Esophagus squamous epithelium (tissue), 5 donors: Measurements from ENCODE around the gene ITGB8. TPM values are rescaled to one million over a fixed set of nuclear protein-coding genes. Genes with fewer than 3 reads are reported as not detected.
"Not testable (repeated sequence)": the region's sequence is repeated elsewhere in the genome, so short reads cannot be mapped to it uniquely, and the experiment has no call there.

Experiments used
- DNase-seq: peaks from one replicate; lab custom pipeline; 2025; lab: John Stamatoyannopoulos, UW
- H3K27ac ChIP-seq, 4 donors: fragments of 200-600 bp; sonication (generic); one replicate each; pipeline ENCODE4 v1.5.1; 2016 to 2019; ENCODE audit warnings: mild to moderate bottlenecking in 1 of 4
- H3K27me3 ChIP-seq, 4 donors: fragments of 200-600 bp; sonication (generic); 1 replicate in 3 of 4; 2 replicates in 1 of 4; pipeline versions ENCODE4 v1.5.1 to v1.6.0; 2017 to 2021; ENCODE audit warnings: antibody characterized with exemption in 1 of 4
- H3K36me3 ChIP-seq, 3 donors: fragments of 200-600 bp; sonication (generic); one replicate each; pipeline ENCODE4 v1.5.1; 2016 to 2019
- H3K4me1 ChIP-seq, 3 donors: fragments of 200-600 bp; sonication (generic); one replicate each; pipeline ENCODE4 v1.5.1; 2017 to 2019
- H3K4me3 ChIP-seq, 4 donors: fragments of 200-600 bp; sonication (generic); 1 replicate in 3 of 4; 2 replicates in 1 of 4; pipeline ENCODE4 v1.5.1; 2016 to 2019; ENCODE audit warnings: mild to moderate bottlenecking in 2 of 4, moderate library complexity in 1 of 4
- H3K9me3 ChIP-seq, 3 donors: fragments of 200-600 bp; sonication (generic); one replicate each; pipeline ENCODE4 v1.5.1; 2016 to 2019
- POLR2A ChIP-seq, 4 donors: fragments of 450-650 bp; IDR thresholded peaks; one replicate each; pipeline ENCODE4 v1.6.1; 2017; ENCODE audit warnings: antibody characterized with exemption in 4 of 4, mild to moderate bottlenecking in 4 of 4, moderate library complexity in 3 of 4
- WGBS, 2 donors: methylation state at CpG; one replicate each; pipeline ENCODE4 v1.1.5; 2018; 5-methylcytosine and 5-hydroxymethylcytosine counted together
- intact Hi-C: fragments of 100-400 bp; cut with DNase I; formaldehyde crosslinking; loops from one replicate; pipeline ENCODE4 v1.15.0; 2022
- total RNA-seq, 4 donors: library from RNA; depleted of rRNA; stranded (reverse); fragments of >200 nt; gene quantifications; one replicate each; pipeline ENCODE4 v1.1.0, GENCODE V29; 2016
- TF ChIP-seq, protein P1 (sequence below), 6 experiments: fragments of 450-650 bp in 4 of 6; fragments of 200-600 bp in 2 of 6; sonication (generic) in 2 of 6; IDR thresholded peaks; one replicate each; pipeline ENCODE4 v1.5.1; 2016 to 2019; ENCODE audit warnings: antibody characterized with exemption in 6 of 6, mild to moderate bottlenecking in 4 of 6, moderate library complexity in 4 of 6
- donor health status: DM: yes; HTN: yes; CAD: no.

ITGB8 gene
- total RNA-seq, 4 donors from 2014 or later = 23.5 to 30.6 (median 27.4) TPM

- 36 to 54% methylated on average over 1 of the region's 1 CpG for WGBS, 2 donors
- Histone ChIP-seq H3K27ac (no peak overlapping the region), H3K4me3 (no peak overlapping the region), H3K9me3 (no peaks in the 10 kb centered on the region), H3K4me1 (peaks cover 0 to 10% (median 0%) of the 10 kb centered on the region in 3 donors), H3K27me3 (no peaks in the 10 kb centered on the region), H3K36me3 (peaks cover 0 to 80% (median 4%) of the 10 kb centered on the region in 3 donors)
- TF ChIP-seq, protein P1, sequence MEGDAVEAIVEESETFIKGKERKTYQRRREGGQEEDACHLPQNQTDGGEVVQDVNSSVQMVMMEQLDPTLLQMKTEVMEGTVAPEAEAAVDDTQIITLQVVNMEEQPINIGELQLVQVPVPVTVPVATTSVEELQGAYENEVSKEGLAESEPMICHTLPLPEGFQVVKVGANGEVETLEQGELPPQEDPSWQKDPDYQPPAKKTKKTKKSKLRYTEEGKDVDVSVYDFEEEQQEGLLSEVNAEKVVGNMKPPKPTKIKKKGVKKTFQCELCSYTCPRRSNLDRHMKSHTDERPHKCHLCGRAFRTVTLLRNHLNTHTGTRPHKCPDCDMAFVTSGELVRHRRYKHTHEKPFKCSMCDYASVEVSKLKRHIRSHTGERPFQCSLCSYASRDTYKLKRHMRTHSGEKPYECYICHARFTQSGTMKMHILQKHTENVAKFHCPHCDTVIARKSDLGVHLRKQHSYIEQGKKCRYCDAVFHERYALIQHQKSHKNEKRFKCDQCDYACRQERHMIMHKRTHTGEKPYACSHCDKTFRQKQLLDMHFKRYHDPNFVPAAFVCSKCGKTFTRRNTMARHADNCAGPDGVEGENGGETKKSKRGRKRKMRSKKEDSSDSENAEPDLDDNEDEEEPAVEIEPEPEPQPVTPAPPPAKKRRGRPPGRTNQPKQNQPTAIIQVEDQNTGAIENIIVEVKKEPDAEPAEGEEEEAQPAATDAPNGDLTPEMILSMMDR (IDR thresholded peaks at IDR 0.05) = no peak
- TF ChIP-seq POLR2A (IDR thresholded peaks at IDR 0.05) = no peak
- no peak for DNase-seq
- intact Hi-C loops = no loop called here
Observed at GRCh38 chr7:20385126-20385525, 54.4 kb downstream of the ITGB8 start.

DNA sequence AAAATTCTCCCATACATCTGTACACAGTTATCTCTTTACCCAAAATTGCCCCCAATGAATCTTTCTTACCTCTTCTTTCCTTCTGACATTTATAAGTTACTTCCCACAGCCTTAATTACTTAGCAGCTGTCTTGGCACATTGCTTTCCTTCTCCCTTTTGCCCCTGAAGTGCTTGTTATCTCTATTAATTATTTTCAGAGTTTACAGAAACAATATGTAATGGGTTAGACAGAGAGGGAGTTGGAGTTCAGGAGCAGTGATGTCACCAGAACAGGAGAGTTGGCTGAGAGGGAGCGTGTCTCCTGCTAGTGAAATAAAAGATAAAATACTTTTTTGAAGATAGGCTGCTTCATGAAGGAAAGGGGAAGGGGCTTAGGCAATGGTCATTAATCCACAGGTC lies 57.4 kb downstream of the ITGB8 start:
- TF ChIP-seq, protein P1 (IDR thresholded peaks at IDR 0.05) = no peak
- no peak for TF ChIP-seq POLR2A (IDR thresholded peaks at IDR 0.05)
- H3K36me3 ChIP-seq = peaks cover 0 to 68% (median 0%) of the 10 kb centered on the region in 3 donors
- H3K9me3 ChIP-seq = no peaks in the 10 kb centered on the region
- no peak overlapping the region for H3K4me3 ChIP-seq
- intact Hi-C loops = no loop called here
- DNase-seq = no peak
- WGBS, 2 donors = 81 to 90% methylated on average over 1 of the region's 1 CpG
- no peaks in the 10 kb centered on the region for H3K27me3 ChIP-seq
- H3K4me1 ChIP-seq = peaks cover 0 to 15% (median 0%) of the 10 kb centered on the region in 3 donors
- H3K27ac ChIP-seq = no peak overlapping the region

GRCh38 chr7:20389192-20389591 lies 58.5 kb downstream of the ITGB8 start:
- H3K36me3 ChIP-seq = peaks cover 0 to 68% (median 0%) of the 10 kb centered on the region in 3 donors
- H3K4me3 ChIP-seq, H3K27me3 ChIP-seq, intact Hi-C loops, DNase-seq, H3K9me3 ChIP-seq, H3K27ac ChIP-seq: not testable (repeated sequence)
- peaks cover 0 to 18% (median 0%) of the 10 kb centered on the region in 3 donors for H3K4me1 ChIP-seq
- WGBS, 2 donors = 42 to 54% methylated on average over 2 of the region's 2 CpGs

DNA sequence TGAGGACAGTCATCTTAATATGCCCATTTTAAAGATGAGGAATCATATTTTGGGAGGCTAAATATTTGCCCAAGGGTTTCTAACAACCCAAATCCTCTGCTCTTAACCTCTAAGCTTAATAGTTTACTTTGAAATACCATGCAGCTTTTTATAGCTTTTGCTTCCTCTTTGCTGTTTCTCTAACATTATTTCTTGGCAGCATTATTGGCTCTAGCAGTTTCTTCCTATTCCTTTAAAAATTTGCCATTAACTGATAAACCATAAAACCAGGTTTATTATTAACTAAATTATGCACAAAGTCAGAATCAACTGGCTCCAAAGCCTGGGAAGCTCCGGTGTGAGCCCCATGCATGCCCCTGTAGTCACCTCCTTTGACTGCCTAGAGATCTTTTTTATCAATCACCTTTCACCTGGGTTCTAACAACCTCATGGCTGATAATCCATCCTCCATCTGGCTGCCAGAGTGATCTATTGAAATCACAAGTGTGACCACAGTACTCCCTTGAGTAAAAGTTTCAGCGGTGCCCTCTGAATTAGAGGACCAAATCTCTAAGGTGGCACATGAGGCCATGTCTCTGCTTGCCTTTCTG lies 62.4 kb downstream of the ITGB8 start:
- H3K27ac ChIP-seq = no peak overlapping the region
- TF ChIP-seq, protein P1 (IDR thresholded peaks at IDR 0.05) = no peak
- no peak for TF ChIP-seq POLR2A (IDR thresholded peaks at IDR 0.05)
- intact Hi-C loops = no loop called here
- WGBS, 2 donors = 53 to 63% methylated on average over 2 of the region's 2 CpGs
- H3K4me3 ChIP-seq = no peak overlapping the region
- DNase-seq = no peak
- no peaks in the 10 kb centered on the region for H3K9me3 ChIP-seq
- no peaks in the 10 kb centered on the region for H3K27me3 ChIP-seq
- H3K4me1 ChIP-seq = peaks cover 0 to 8% (median 0%) of the 10 kb centered on the region in 3 donors
- peaks cover 0 to 75% (median 0%) of the 10 kb centered on the region in 3 donors for H3K36me3 ChIP-seq

- Histone ChIP-seq H3K27me3 (no peaks in the 10 kb centered on the region), H3K4me1 (peaks cover 0 to 8% (median 0%) of the 10 kb centered on the region in 3 donors), H3K9me3 (no peaks in the 10 kb centered on the region), H3K4me3 (no peak overlapping the region), H3K36me3 (peaks cover 0 to 73% (median 0%) of the 10 kb centered on the region in 3 donors), H3K27ac (no peak overlapping the region)
- no peak for TF ChIP-seq POLR2A (IDR thresholded peaks at IDR 0.05)
- TF ChIP-seq, protein P1 (IDR thresholded peaks at IDR 0.05) = no peak
- no peak for DNase-seq
- 36 to 48% methylated on average over 2 of the region's 2 CpGs for WGBS, 2 donors
- intact Hi-C loops = no loop called here
Observed at GRCh38 chr7:20393616-20394015, 62.9 kb downstream of the ITGB8 start.
